IPS-18a (cell line): Measurements from ENCODE around the gene FDXR.

Experiments used
- H3K27ac ChIP-seq: one replicate; pipeline ENCODE4 v1.5.1; 2013; ENCODE audit warnings: low read length
- H3K27me3 ChIP-seq: one replicate; pipeline ENCODE4 v1.6.1; 2013; ENCODE audit warnings: mild to moderate bottlenecking, low read length; ENCODE audit not compliant: control insufficient read depth, insufficient read depth
- H3K36me3 ChIP-seq: one replicate; pipeline ENCODE4 v1.6.1; 2013; ENCODE audit warnings: low read depth, low read length; ENCODE audit not compliant: control insufficient read depth
- H3K4me1 ChIP-seq: one replicate; pipeline ENCODE4 v1.6.1; 2013; ENCODE audit warnings: low read depth, low read length; ENCODE audit not compliant: control insufficient read depth
- H3K4me3 ChIP-seq: one replicate; pipeline ENCODE4 v1.5.1; 2013; ENCODE audit warnings: low read length
- H3K9ac ChIP-seq: one replicate; pipeline ENCODE4 v1.6.1; 2013; ENCODE audit warnings: mild to moderate bottlenecking, low read length, moderate library complexity
- H3K9me3 ChIP-seq: one replicate; pipeline ENCODE4 v1.6.1; 2013; ENCODE audit warnings: low read depth, low read length; ENCODE audit not compliant: control insufficient read depth

The FDXR gene

DNA sequence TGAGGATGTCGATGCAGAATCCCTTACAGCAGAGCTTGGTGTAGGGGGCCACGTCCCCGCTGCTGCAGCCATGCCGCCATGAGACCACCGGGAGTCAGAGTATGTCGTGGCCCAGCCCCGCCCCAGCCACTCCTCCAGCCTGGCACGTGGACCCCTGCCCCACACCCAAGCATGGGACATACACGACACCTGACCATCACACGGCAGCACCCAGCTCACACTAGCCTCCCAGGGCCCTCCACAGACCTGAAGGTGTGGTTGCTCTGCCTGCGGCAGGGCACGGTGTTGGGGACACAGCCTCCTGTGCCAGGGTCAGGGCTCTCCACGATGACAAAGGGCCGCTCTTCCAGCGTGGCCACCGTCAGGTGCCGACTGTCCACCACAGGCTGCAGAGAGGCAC, 22.5 kb downstream of the FDXR start:
- Histone ChIP-seq H3K9me3 (no peaks in the 10 kb centered on the region), H3K4me3 (no peak overlapping the region), H3K27ac (no peak overlapping the region), H3K4me1 (peaks cover 5% of the 10 kb centered on the region), H3K27me3 (peaks cover 91% of the 10 kb centered on the region), H3K9ac (no peak overlapping the region), H3K36me3 (no peaks in the 10 kb centered on the region)

DNA sequence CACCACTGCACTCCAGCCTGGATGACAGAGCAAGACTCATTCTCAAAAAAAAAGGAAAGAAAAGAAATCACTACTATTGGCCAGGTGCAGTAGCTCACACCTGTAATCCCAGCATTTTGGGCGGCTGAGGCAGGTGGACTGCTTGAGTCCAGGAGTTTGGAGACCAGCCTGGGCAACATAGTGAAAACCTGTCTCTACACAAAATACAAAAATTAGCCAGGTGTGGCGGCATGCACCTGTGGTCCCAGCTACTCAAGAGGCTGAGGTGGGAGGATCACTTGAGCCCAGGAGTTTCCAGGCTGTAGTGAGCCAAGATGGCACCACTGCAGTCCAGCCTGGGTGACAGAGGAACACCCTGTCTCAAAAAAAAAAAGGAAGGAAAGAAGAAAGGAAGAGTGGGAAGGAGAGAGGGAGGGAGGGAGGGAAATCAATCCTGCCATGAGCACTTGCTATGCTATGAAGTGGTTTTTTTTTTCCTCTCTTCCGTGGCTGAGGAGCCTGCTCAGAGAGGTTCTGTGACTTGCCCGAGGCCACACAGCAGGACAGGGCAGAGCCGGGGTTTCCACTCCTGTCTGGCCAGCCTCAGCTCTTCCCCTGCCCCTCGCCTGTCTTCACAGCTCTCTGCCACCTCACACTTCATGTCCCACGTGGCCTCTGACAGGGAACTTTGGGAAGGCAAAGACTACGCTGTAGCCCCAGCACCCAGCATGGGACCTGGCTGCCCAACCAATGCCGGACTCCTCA, 24.0 kb downstream of the FDXR start:
- H3K27me3 ChIP-seq, result peaks cover 90% of the 10 kb centered on the region
- no peak overlapping the region for H3K27ac ChIP-seq
- no peaks in the 10 kb centered on the region for H3K9me3 ChIP-seq
- no peak overlapping the region for H3K4me3 ChIP-seq
- no peak overlapping the region for H3K9ac ChIP-seq
- H3K4me1 ChIP-seq, result peaks cover 5% of the 10 kb centered on the region
- no peaks in the 10 kb centered on the region for H3K36me3 ChIP-seq

DNA sequence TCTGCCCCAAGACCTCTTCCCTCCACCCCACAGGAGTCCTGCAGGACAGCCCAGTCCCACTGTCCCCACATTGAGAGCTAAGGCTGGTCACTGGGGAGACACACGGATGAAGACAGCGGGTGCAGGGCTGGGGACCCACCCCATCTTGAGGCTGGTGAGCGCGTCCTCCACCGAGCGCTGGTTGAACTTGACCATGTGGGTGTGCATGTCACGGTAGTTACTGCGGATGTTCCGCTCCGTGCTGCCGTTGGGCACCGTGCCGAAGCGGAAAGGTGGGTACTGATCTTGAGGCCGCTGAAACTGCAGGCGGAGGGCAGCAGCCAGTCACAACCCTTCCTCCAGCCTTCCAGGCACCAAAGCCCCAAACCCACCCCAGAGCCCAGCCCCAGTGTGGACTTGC, 26.2 kb downstream of the FDXR start:
- Histone ChIP-seq H3K4me3 (no peak overlapping the region), H3K36me3 (no peaks in the 10 kb centered on the region), H3K27me3 (peaks cover 87% of the 10 kb centered on the region), H3K27ac (no peak overlapping the region), H3K9me3 (no peaks in the 10 kb centered on the region), H3K9ac (no peak overlapping the region), H3K4me1 (no peaks in the 10 kb centered on the region)

DNA sequence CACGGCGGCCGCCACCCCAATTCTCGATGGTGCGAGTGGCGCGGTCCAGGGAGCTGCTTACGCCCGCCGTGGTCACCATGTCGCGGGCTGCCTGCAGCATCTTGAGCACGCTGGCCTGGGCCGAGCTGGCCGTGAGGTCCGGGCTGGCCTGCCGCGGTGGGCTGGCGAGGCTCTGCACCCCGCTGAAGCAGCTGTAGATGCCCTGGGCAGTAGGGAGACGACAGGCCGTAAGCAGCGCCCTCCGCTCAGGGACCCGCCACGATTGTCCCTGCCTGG, 29.5 kb downstream of the FDXR start:
- no peaks in the 10 kb centered on the region for H3K9me3 ChIP-seq
- H3K4me3 ChIP-seq, result no peak overlapping the region
- H3K9ac ChIP-seq, result no peak overlapping the region
- H3K27ac ChIP-seq, result no peak overlapping the region
- peaks cover 7% of the 10 kb centered on the region for H3K4me1 ChIP-seq
- no peaks in the 10 kb centered on the region for H3K36me3 ChIP-seq
- H3K27me3 ChIP-seq, result peaks cover 64% of the 10 kb centered on the region

DNA sequence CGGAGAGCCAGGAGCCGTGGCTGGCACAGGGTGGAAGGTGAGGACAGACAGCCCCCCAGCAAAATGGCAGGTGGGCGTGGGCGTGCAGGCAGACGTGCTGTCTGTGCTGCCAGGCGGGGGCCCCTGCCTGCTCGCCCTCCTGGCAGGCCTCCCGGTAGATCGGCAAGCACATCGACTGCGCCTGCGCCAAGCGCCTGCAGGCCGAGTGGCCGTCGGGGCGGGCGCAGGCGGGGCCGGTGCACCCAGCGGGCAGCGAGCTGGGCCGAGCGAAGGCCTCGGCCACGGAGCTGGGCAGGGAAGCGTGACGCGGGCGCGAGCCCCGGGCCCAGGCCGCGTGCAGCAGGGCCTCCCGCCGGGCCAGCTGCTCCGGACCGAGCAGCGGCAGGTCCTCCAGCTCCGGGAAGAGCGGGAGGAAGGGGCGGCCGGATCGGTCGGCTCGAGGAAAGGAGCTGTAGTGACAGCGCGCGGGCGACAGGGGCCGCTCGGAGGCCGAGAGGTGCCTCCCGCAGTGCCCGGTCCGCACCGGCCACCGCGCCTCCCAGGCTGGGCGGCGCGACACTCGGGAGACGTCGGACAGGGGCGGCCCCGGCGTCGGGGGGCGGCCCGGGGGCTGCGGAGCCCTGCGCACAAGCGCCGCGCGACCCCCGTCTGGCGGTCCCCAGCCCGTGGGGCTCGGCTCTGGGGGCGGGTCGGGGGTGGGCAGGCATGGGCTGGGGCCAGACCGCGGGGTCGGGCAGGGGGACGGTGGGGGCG, 30.0 kb downstream of the FDXR start:
- Histone ChIP-seq H3K36me3 (no peaks in the 10 kb centered on the region), H3K27ac (no peak overlapping the region), H3K9me3 (no peaks in the 10 kb centered on the region), H3K9ac (no peak overlapping the region), H3K27me3 (peaks cover 59% of the 10 kb centered on the region), H3K4me3 (peak overlapping the region; percentile 42), H3K4me1 (peaks cover 7% of the 10 kb centered on the region)

DNA sequence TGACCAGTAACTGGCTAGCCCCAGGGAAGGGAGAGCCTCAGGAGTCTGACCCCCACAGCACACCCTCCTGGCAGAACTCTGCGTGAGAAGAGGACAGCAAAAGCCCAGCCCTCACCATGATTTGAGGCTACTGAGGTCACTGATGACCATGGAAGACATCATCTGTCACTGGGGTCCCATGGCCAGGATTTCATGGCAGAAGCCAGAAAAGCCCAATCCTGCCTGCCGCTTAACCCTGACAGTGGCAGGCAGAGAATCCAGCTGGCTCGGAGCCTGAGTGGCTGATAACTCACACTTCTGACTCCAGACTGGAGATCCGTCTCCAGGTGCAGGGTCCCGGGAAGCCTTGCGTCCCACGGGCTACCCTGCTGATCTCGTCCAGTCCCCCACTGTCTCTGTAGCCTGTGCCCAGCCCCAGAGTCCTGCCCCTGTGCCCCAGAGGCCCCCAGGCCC, 30.6 kb downstream of the FDXR start:
- H3K9ac ChIP-seq, result no peak overlapping the region
- H3K9me3 ChIP-seq, result no peaks in the 10 kb centered on the region
- peak overlapping the region; percentile 42 for H3K4me3 ChIP-seq
- peaks cover 54% of the 10 kb centered on the region for H3K27me3 ChIP-seq
- H3K27ac ChIP-seq, result no peak overlapping the region
- H3K36me3 ChIP-seq, result no peaks in the 10 kb centered on the region
- peaks cover 7% of the 10 kb centered on the region for H3K4me1 ChIP-seq

DNA sequence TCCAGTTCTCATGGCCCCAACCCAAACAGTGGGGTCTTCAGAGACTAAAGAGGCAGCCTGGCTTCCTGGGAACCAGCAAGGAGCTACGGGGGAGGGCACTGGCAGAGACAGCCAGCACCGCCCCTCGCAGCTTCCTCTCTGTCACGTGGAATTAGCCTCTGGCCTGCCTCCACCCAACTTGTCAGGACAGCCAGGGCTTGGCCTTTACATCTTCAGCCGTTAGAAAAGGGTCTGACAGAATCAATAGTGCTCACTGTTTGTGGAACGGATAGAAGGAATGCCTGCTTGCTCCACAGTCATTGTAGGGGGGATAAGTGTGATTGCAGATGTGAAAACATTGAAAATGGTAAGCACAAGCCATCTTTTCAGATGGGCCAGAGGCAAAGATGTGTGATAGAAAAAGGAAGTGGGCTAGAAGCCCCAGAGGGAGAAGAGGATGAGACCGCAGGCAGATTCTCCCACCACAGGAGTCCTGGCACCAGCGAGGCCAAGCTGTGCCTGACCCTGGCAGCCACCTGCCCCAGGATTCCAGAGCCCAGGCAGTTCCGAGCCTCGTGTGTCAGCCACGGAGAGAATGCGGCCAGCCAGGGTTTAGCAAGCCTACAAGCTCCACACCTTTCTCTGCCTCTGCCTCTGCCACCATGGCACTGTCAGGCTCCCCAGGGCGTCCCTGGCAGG, 31.7 kb downstream of the FDXR start:
- no peak overlapping the region for H3K9ac ChIP-seq
- peaks cover 7% of the 10 kb centered on the region for H3K4me1 ChIP-seq
- peaks cover 49% of the 10 kb centered on the region for H3K27me3 ChIP-seq
- H3K4me3 ChIP-seq, result no peak overlapping the region
- no peaks in the 10 kb centered on the region for H3K9me3 ChIP-seq
- no peak overlapping the region for H3K27ac ChIP-seq
- H3K36me3 ChIP-seq, result no peaks in the 10 kb centered on the region

DNA sequence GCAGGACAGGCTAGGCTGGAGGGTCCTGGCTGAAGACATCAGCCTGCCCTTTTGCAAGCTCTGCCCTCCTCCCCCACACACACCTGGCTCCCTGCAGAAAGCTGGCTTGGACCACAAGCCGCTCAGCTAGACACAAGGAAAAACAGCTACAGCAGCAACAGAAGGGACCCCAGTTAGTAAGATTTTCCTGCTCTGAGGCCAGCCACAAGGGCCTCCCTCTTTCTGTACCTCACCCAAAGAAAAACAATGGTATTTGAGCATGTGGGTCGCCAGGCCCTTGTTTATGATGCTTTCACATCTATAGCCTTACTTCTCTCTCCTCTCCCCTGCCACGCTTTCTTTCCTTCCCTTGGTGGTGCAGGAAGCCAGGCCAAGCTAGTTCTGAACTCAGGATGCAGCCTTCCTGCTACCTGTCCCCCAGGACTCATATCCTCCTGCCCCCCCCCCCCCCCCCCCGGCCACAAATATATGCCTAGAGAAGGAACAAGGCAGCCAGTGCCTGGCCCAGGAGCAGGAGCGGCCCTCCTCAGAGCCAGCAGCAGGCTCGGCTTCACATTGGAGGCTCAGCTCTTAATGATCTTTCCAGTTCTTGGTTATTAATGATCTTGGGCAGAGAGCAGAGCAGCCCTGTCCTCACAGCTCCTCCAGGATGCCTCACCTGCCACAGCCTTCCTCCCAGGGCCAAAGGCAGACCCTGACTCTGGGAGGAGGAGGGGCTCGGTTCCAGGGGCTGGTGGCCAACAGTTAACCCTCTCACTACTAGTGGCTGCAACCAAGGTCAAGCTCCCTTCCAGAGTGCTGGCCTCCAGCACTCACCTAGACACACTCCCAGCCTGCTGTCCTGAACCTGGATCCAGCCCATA, 32.6 kb downstream of the FDXR start:
- Histone ChIP-seq H3K9me3 (no peaks in the 10 kb centered on the region), H3K36me3 (no peaks in the 10 kb centered on the region), H3K27me3 (peaks cover 40% of the 10 kb centered on the region), H3K9ac (no peak overlapping the region), H3K4me3 (no peak overlapping the region), H3K4me1 (peaks cover 7% of the 10 kb centered on the region), H3K27ac (no peak overlapping the region)

DNA sequence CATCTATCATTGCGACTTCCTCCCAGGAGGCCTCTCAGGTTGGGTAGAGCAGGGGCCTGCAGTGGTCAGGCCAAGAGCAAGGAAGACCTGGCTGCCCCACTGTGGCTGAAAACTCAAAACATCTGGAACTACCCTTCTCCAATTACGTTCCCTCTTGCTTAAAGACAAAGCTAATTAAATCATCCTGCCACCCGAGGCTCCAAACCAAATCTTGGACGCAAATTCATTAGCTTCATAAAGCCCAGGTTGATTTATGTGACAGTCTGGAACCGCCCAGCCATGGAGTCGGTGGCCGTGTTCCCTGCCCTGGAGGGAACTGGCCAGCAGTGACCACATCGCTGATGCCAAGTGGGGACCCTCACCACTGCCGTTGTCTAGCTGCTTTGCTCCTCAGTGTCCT, 34.5 kb downstream of the FDXR start:
- Histone ChIP-seq H3K4me3 (no peak overlapping the region), H3K4me1 (peaks cover 7% of the 10 kb centered on the region), H3K36me3 (no peaks in the 10 kb centered on the region), H3K9me3 (no peaks in the 10 kb centered on the region), H3K27ac (no peak overlapping the region), H3K27me3 (peaks cover 21% of the 10 kb centered on the region), H3K9ac (no peak overlapping the region)

DNA sequence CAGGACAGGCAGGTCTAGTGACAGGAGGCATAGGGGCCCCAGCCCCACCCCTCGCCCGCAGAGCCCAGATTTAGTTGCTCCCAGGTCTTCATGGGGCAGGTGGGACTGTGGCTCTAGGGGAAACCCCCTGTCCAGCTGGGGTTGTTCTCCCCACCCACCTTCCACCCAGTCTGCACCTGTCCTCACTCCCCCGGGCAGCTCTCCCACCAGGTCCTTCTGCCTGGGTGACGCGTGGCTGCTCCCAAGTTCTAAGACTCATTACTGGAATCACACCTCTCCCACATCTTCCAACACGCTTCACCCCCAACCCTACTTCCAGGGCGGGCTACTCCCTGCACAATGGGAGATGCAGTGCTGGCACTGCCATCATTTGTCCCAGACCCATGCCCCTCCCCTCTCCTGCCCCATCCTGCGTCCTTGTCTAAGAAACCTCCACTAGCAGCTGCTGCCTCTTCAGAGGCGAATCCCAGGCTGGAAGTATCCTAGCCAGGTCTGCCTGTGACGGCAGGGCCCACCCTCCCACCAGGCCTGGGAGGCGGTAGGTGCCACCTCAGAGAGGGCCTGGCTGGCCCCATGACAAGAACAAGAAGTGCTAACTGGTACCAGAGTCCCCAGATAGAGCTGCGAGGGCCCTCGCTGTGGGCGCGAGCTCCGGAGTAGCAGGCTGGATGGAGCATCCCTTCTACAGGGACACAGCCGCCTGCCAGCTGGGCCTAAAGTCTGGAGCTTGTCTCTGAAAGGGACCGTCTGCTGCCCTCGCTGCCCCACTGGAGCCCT, 35.9 kb downstream of the FDXR start:
- H3K36me3 ChIP-seq, result no peaks in the 10 kb centered on the region
- no peak overlapping the region for H3K27ac ChIP-seq
- no peak overlapping the region for H3K4me3 ChIP-seq
- no peaks in the 10 kb centered on the region for H3K9me3 ChIP-seq
- peaks cover 7% of the 10 kb centered on the region for H3K4me1 ChIP-seq
- H3K27me3 ChIP-seq, result peaks cover 13% of the 10 kb centered on the region
- H3K9ac ChIP-seq, result no peak overlapping the region
